HepG2 (cell line): ENCODE results near the gene ACBD5. TPM values are rescaled to one million over a fixed set of nuclear protein-coding genes. Genes with fewer than 3 reads are reported as not detected.

ENCODE experiments used
- ARHGAP35 ChIP-seq: sonication (generic); formaldehyde crosslinking; IDR thresholded peaks from 2 replicates; pipeline ENCODE4 v1.9.0; 2022; ENCODE audit warnings: mild to moderate bottlenecking, inconsistent platforms, moderate library complexity, missing genetic modification reagents, borderline replicate concordance
- ARID2 ChIP-seq: sonication (generic); formaldehyde crosslinking; IDR thresholded peaks from 2 replicates; pipeline ENCODE4 v1.8.1; 2022; ENCODE audit warnings: mild to moderate bottlenecking, missing genetic modification reagents, borderline replicate concordance
- CBX2 ChIP-seq, 2 experiments: fragments of 200-600 bp in 1 of 2; sonication (generic); formaldehyde crosslinking in 1 of 2; IDR thresholded peaks; 2 replicates each; pipeline versions ENCODE4 v1.7.0 to v1.8.1; 2018 to 2022; ENCODE audit warnings: low read depth in 2 of 2, low read length in 1 of 2, mild to moderate bottlenecking in 1 of 2, missing genetic modification reagents in 1 of 2
- EHMT2 ChIP-seq: fragments of 200-600 bp; sonication (generic); IDR thresholded peaks from 2 replicates; pipeline ENCODE4 v1.7.0; 2017; ENCODE audit warnings: antibody characterized with exemption, low read depth, low read length, borderline replicate concordance
- ERF ChIP-seq: IDR thresholded peaks from 2 replicates; pipeline ENCODE4 v1.6.1; 2018; ENCODE audit warnings: missing biosample characterization, missing genetic modification reagents
- GTF3A ChIP-seq: sonication (generic); formaldehyde crosslinking; conservative IDR thresholded peaks from 2 replicates; pipeline ENCODE4 v1.4.0; 2020; ENCODE audit warnings: mild to moderate bottlenecking, missing genetic modification reagents
- GZF1 ChIP-seq: sonication (generic); formaldehyde crosslinking; IDR thresholded peaks from 2 replicates; pipeline ENCODE4 v1.5.1; 2020; ENCODE audit warnings: mild to moderate bottlenecking, missing genetic modification reagents
- HMG20A ChIP-seq: IDR thresholded peaks from 2 replicates; pipeline ENCODE4 v1.6.1; 2016; ENCODE audit warnings: borderline replicate concordance
- KAT2B ChIP-seq: fragments of 150-350 bp; IDR thresholded peaks from 2 replicates; pipeline ENCODE4 v1.6.1; 2014; ENCODE audit warnings: low read depth, low read length, borderline replicate concordance
- KDM2A ChIP-seq: sonication (generic); formaldehyde crosslinking; IDR thresholded peaks from 2 replicates; pipeline ENCODE4 v1.4.0; 2020; ENCODE audit warnings: low read depth, missing genetic modification reagents, borderline replicate concordance
- KDM3A ChIP-seq: IDR thresholded peaks from 2 replicates; pipeline ENCODE4 v1.6.1; 2018; ENCODE audit warnings: low read depth, missing compliant biosample characterization
- NFIC ChIP-seq: IDR thresholded peaks from 2 replicates; pipeline ENCODE4 v1.6.1; 2012; ENCODE audit warnings: mild to moderate bottlenecking, low read length, inconsistent platforms
- NFRKB ChIP-seq: fragments of 450-650 bp; IDR thresholded peaks from 2 replicates; pipeline ENCODE4 v1.6.1; 2017
- PHF20 ChIP-seq: sonication (generic); formaldehyde crosslinking; IDR thresholded peaks from 2 replicates; pipeline ENCODE4 v1.5.0; 2020; ENCODE audit warnings: mild to moderate bottlenecking, missing genetic modification reagents
- POLR2AphosphoS2 ChIP-seq: IDR thresholded peaks from 2 replicates; pipeline ENCODE4 v1.6.1; 2011; ENCODE audit warnings: low read depth, low read length, improper control_type of control experiment
- RARG ChIP-seq: sonication (generic); formaldehyde crosslinking; IDR thresholded peaks from 2 replicates; pipeline ENCODE4 v1.4.0; 2020; ENCODE audit warnings: low read depth, mild to moderate bottlenecking, missing genetic modification reagents
- RORA ChIP-seq: sonication (generic); formaldehyde crosslinking; IDR thresholded peaks from 2 replicates; pipeline ENCODE4 v1.5.0; 2020; ENCODE audit warnings: mild to moderate bottlenecking, missing genetic modification reagents, moderate library complexity
- SP140L ChIP-seq: sonication (generic); formaldehyde crosslinking; IDR thresholded peaks from 2 replicates; pipeline ENCODE4 v1.4.0; 2020; ENCODE audit warnings: missing genetic modification reagents, borderline replicate concordance
- SUZ12 ChIP-seq: fragments of 150-350 bp; IDR thresholded peaks from 2 replicates; pipeline ENCODE4 v1.6.1; 2014; ENCODE audit warnings: low read depth, low read length
- TMF1 ChIP-seq: sonication (generic); formaldehyde crosslinking; IDR thresholded peaks from 2 replicates; pipeline ENCODE4 v1.8.1; 2022; ENCODE audit warnings: low read depth, missing genetic modification reagents
- ZFP91 ChIP-seq: sonication (generic); formaldehyde crosslinking; IDR thresholded peaks from 2 replicates; pipeline ENCODE4 v1.9.0; 2022; ENCODE audit warnings: missing genetic modification reagents, mild to moderate bottlenecking, borderline replicate concordance
- ZMAT5 ChIP-seq: sonication (generic); formaldehyde crosslinking; IDR thresholded peaks from 2 replicates; pipeline ENCODE4 v1.5.0; 2020; ENCODE audit warnings: mild to moderate bottlenecking, low read depth, missing genetic modification reagents, borderline replicate concordance
- ZNF180 ChIP-seq: sonication (generic); formaldehyde crosslinking; IDR thresholded peaks from 2 replicates; pipeline ENCODE4 v1.4.0; 2020; ENCODE audit warnings: low read depth, missing genetic modification reagents, borderline replicate concordance
- ZNF253 ChIP-seq: sonication (generic); formaldehyde crosslinking; IDR thresholded peaks from 2 replicates; pipeline ENCODE4 v1.8.0; 2022; ENCODE audit warnings: mild to moderate bottlenecking, missing genetic modification reagents, borderline replicate concordance
- ZNF513 ChIP-seq: sonication (generic); formaldehyde crosslinking; conservative IDR thresholded peaks from 2 replicates; pipeline ENCODE4 v1.5.0; 2020; ENCODE audit warnings: missing genetic modification reagents
- ZNF605 ChIP-seq: sonication (generic); formaldehyde crosslinking; IDR thresholded peaks from 2 replicates; pipeline ENCODE4 v1.8.0; 2022; ENCODE audit warnings: mild to moderate bottlenecking, missing genetic modification reagents
- ZNF615 ChIP-seq: sonication (generic); formaldehyde crosslinking; IDR thresholded peaks from 2 replicates; pipeline ENCODE4 v1.5.0; 2020; ENCODE audit warnings: mild to moderate bottlenecking, missing genetic modification reagents, borderline replicate concordance
- polyA plus RNA-seq, 8 experiments: library from polyadenylated mRNA; depleted of rRNA in 3 of 8; stranded (reverse) in 7 of 8; unstranded in 1 of 8; fragments of >200 nt; fragmentation: Illumina TruSeq in 4 of 8; extraction: Trizol in 4 of 8; gene quantifications; 2 replicates each; pipeline versions ENCODE4 v1.2.1 to v1.2.3, GENCODE V29; 2011 to 2016; ENCODE audit warnings: low read depth in 4 of 8, missing spikeins in 1 of 8, mixed read lengths in 1 of 8; ENCODE audit not compliant: insufficient read depth in 1 of 8
- total RNA-seq, 5 experiments: library from RNA; depleted of rRNA; stranded (reverse); fragments of >200 nt; fragmentation: Illumina TruSeq; extraction: Trizol; gene quantifications; 2 replicates each; pipeline ENCODE4 v1.2.3, GENCODE V29; 2016; ENCODE audit warnings: low read depth in 1 of 5

Gene ACBD5
- total and polyA plus RNA-seq, 2 of the 13 experiments (the other 11 are each of a cell fraction or from before 2014, with no cell fraction given) = 10.3 to 14.8 TPM

- TF ChIP-seq TMF1 (CRISPR knock-in tag) = no peak
- no peak for TF ChIP-seq RORA (CRISPR knock-in tag)
- no peak for TF ChIP-seq ZNF605 (CRISPR knock-in tag)
- no peak for TF ChIP-seq NFRKB
- no peak for TF ChIP-seq RARG
- TF ChIP-seq PHF20 (CRISPR knock-in tag) = peak; percentile 64
- TF ChIP-seq ZNF180 (CRISPR knock-in tag) = no peak
- no peak for TF ChIP-seq HMG20A (CRISPR knock-in tag)
- no peak for TF ChIP-seq KAT2B
- no peak for TF ChIP-seq GZF1 (CRISPR knock-in tag)
- TF ChIP-seq ZFP91 (CRISPR knock-in tag) = peak; percentile 59; the same call in 1 of the 2 replicates
- TF ChIP-seq CBX2 (IDR thresholded peaks at IDR 0.05; ENCODE audit: low read depth, low read length) = no peak
- no peak for TF ChIP-seq CBX2 (CRISPR knock-in tag; IDR thresholded peaks at IDR 0.05; ENCODE audit: low read depth)
- TF ChIP-seq ERF (CRISPR knock-in tag) = 0 out of 2 replicates have a peak, but pooled peaks have one; percentile 19
- no peak for TF ChIP-seq ARID2 (CRISPR knock-in tag)
- TF ChIP-seq GTF3A (CRISPR knock-in tag) = no peak
- no peak for TF ChIP-seq KDM3A
- no peak for TF ChIP-seq ZNF615
- no peak for TF ChIP-seq NFIC
- TF ChIP-seq ZNF513 (CRISPR knock-in tag) = no peak
- TF ChIP-seq POLR2AphosphoS2 = no peak
- TF ChIP-seq ZNF253 (CRISPR knock-in tag) = no peak
- no peak for TF ChIP-seq ARHGAP35
- TF ChIP-seq ZMAT5 (CRISPR knock-in tag) = no peak
- no peak for TF ChIP-seq EHMT2
- peak; percentile 64; the same call in 1 of the 2 replicates for TF ChIP-seq KDM2A (CRISPR knock-in tag)
- no peak for TF ChIP-seq SUZ12
- no peak for TF ChIP-seq SP140L
Observed at GRCh38 chr10:27242951-27243551, 2.5 kb upstream of the ACBD5 start (continued).
